ENCODE data around the gene MAP3K20. TPM values are rescaled to one million over a fixed set of nuclear protein-coding genes. Genes with fewer than 3 reads are reported as not detected.

The MAP3K20 gene
- total RNA-seq, 4 donors from 2014 or later: 43.0 to 76.1 (median 65.2) TPM

GRCh38 chr2:173119069-173119807 is 43.6 kb downstream of the MAP3K20 start:
- no peak for TF ChIP-seq CTCF (IDR thresholded peaks at IDR 0.05; ENCODE audit: low read depth)

GRCh38 chr2:173119944-173120343 is 44.3 kb downstream of the MAP3K20 start:
- TF ChIP-seq CTCF (IDR thresholded peaks at IDR 0.05; ENCODE audit: low read depth): no peak

GRCh38 chr2:173122936-173123335 is 47.3 kb downstream of the MAP3K20 start:
- TF ChIP-seq CTCF (IDR thresholded peaks at IDR 0.05; ENCODE audit: low read depth): no peak

GRCh38 chr2:173124441-173124840 is 48.8 kb downstream of the MAP3K20 start:
- no peak for TF ChIP-seq CTCF (IDR thresholded peaks at IDR 0.05; ENCODE audit: low read depth)

GRCh38 chr2:173126819-173127218 is 51.2 kb downstream of the MAP3K20 start:
- no peak for TF ChIP-seq CTCF (IDR thresholded peaks at IDR 0.05; ENCODE audit: low read depth)

GRCh38 chr2:173130496-173131465 is 55.1 kb downstream of the MAP3K20 start:
- no peak for TF ChIP-seq CTCF (IDR thresholded peaks at IDR 0.05; ENCODE audit: low read depth)

GRCh38 chr2:173132531-173132930 is 56.9 kb downstream of the MAP3K20 start:
- no peak for TF ChIP-seq CTCF (IDR thresholded peaks at IDR 0.05; ENCODE audit: low read depth)
